ENCODE data around the gene COL4A6.

Gene COL4A6

GRCh38 chrX:108268434-108269080 lies 169.7 kb downstream of the COL4A6 start:
- DNase-seq = no peak

- DNase-seq = no peak
Measured at GRCh38 chrX:108267557-108267956, 170.7 kb downstream of the COL4A6 start.

GRCh38 chrX:108264376-108264775 lies 173.8 kb downstream of the COL4A6 start:
- DNase-seq = no peak

GRCh38 chrX:108261549-108262203 lies 176.5 kb downstream of the COL4A6 start:
- no peak for DNase-seq

GRCh38 chrX:108257556-108257955 lies 180.7 kb downstream of the COL4A6 start:
- no peak for DNase-seq

GRCh38 chrX:108254636-108255035 lies 183.6 kb downstream of the COL4A6 start:
- no peak for DNase-seq

- DNase-seq = no peak
Measured at GRCh38 chrX:108250654-108251579, 187.3 kb downstream of the COL4A6 start.

GRCh38 chrX:108246304-108246954 lies 191.8 kb downstream of the COL4A6 start:
- DNase-seq = no peak

- DNase-seq = no peak
Measured at GRCh38 chrX:108245462-108245861, 192.8 kb downstream of the COL4A6 start.

- no peak for DNase-seq
Measured at GRCh38 chrX:108235986-108236385, 202.2 kb downstream of the COL4A6 start.

- no peak for DNase-seq
Measured at GRCh38 chrX:108230574-108230973, 207.6 kb downstream of the COL4A6 start.

- DNase-seq = peak in 1 of 2 experiments; percentile 9
Measured at GRCh38 chrX:108224727-108225621, 213.2 kb downstream of the COL4A6 start.

GRCh38 chrX:108224218-108224617 lies 214.0 kb downstream of the COL4A6 start:
- no peak for DNase-seq

GRCh38 chrX:108223585-108223984 lies 214.6 kb downstream of the COL4A6 start:
- no peak for DNase-seq

- no peak for DNase-seq
Measured at GRCh38 chrX:108221301-108221864, 216.8 kb downstream of the COL4A6 start.

GRCh38 chrX:108219949-108220601 lies 218.1 kb downstream of the COL4A6 start:
- DNase-seq = no peak

GRCh38 chrX:108217876-108218275 lies 220.3 kb downstream of the COL4A6 start:
- DNase-seq = no peak

GRCh38 chrX:108216919-108217571 lies 221.2 kb downstream of the COL4A6 start:
- no peak for DNase-seq

GRCh38 chrX:108216405-108216804 lies 221.8 kb downstream of the COL4A6 start:
- DNase-seq = no peak

- no peak for DNase-seq
Measured at GRCh38 chrX:108211301-108211700, 226.9 kb downstream of the COL4A6 start.
